HG02885 (cell line): Measurements from ENCODE around the gene TOX2.

Source experiments
- ATAC-seq: cut with Tn5 transposase; IDR thresholded peaks from one replicate; pipeline ENCODE4 v1.9.1; 2021; ENCODE audit warnings: mild to moderate bottlenecking; ENCODE audit not compliant: unreplicated experiment, poor library complexity

Gene TOX2

GRCh38 chr20:44113618-44114376 is 199.1 kb downstream of the TOX2 start:
- ATAC-seq: no peak

- no peak for ATAC-seq
These were observed 200.5 kb downstream of the TOX2 start for GRCh38 chr20:44115181-44115580.

GRCh38 chr20:44115762-44116644 is 201.4 kb downstream of the TOX2 start:
- no peak for ATAC-seq

- ATAC-seq: no peak
These were observed 202.9 kb downstream of the TOX2 start for GRCh38 chr20:44117296-44118184.

GRCh38 chr20:44118185-44119033 is 203.8 kb downstream of the TOX2 start:
- ATAC-seq: no peak
